Endothelial cell of hepatic sinusoid (primary cell): Measurements from ENCODE around the gene LYPD1.

ENCODE experiments used
- in situ Hi-C: cut with HindIII; loops from 2 replicates; pipeline ENCODE4 v1.10.0; 2017; ENCODE audit warnings: low sequenced_read_pairs

The LYPD1 gene

DNA sequence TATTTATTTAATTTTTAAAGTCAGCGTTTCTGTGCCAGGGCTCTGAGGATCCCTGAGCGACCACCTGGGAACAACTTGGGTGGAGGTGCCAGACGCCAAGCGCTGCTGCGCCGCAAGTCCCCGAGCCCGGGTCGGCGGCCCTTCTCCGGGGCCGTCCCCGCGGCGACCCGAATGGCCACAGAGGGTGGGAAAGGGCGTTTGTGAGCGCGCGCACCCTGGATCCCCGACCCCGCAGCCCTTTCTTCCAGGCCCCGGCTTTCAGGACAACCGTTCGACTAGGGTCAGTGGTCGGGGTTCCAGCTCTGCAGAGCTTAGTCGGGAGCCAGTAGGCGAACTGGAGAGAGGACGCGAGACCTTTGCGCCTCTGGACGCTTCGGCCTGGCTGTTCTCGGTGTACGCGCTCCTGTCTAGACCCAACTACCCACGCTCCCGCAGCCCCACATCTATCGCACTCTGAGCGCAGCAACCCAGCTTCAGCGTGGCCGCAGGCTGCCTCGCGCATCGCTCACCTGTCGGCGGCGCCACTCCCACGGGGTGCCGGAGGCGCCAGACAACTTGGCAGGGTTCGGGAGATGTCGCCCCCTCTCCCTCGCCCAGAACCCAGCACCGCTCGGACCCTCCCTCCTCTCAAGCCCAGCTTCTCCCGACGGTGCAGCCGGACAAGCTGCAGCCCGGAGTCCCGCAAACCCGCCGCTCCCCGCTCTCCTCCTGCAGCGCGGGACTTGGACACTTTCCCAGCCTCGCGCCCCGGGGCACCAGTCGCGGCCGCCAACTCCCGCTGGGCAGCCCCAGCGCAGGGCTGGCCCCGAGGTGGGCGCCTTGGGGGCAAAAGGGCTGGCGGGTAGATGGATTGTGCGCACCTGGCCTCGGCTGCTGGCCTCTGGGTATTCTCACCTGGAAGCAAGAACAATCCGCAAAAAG lies 758 bp downstream of the LYPD1 start:
- in situ Hi-C loops, result loop anchor here (25.0 kb wide), 1 partner anchor 1168 kb away; no protein-coding TSS in a partner anchor

GRCh38 chr2:132668189-132668823 lies 1.7 kb downstream of the LYPD1 start:
- in situ Hi-C loops, result loop anchor here (25.0 kb wide), 1 partner anchor 1169 kb away; no protein-coding TSS in a partner anchor

- in situ Hi-C loops, result loop anchor here (25.0 kb wide), 1 partner anchor 1170 kb away; no protein-coding TSS in a partner anchor
Measured at GRCh38 chr2:132667706-132668105, 2.3 kb downstream of the LYPD1 start.

DNA sequence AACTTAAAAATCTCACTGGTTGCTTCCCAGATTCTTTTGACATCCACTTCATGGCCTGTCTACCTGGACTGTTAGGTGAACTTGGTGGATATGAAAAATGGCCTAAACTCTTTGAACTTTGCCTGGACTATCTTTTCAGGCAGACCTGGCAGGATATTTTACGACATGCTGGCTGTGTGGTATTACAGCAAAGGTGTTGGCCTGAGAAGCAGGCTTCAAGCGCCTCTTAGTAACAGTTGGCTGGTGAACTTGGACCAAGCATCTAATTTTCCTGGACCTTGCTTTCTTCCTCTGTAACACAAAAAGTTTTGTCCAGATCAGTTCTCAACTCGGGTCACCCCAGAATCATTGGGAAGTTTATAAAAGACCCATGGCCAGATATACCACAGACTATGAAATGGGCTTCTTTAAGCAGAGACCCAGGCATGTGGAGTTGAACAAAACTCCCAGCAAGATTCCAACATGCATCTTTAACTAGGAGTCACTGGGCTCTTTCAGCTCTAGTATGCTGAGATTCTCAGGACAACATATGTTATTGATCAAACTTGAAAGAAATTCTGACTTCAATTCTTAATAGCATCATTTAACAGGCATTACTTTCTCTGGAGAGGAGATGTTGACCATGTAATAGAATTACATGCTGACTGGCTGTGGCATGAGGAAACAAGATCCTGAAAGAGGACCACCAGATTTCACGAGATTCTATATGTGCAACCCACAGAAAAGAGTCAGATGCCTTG lies 4.4 kb downstream of the LYPD1 start:
- in situ Hi-C loops, result loop anchor here (25.0 kb wide), 1 partner anchor 1172 kb away; no protein-coding TSS in a partner anchor

DNA sequence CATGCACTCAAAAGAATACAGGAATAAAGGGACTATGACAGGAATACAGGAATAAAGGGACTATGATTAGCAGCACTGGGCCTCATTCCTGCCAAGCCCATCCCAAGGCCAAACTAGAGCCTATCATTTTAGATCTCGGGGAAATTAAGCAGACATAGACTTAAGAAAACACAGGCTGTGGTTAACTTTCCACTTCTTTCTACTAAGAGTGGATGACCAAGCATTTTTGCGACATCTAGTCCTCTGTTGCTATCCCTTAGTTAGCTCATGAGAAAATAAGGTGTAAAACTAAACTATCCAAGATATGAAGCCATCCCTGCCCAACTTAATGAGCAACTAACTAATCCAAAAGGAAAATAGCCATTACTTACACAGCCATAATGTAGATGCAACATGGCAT lies 5.9 kb downstream of the LYPD1 start:
- in situ Hi-C loops, result loop anchor here (25.0 kb wide), 1 partner anchor 1173 kb away; no protein-coding TSS in a partner anchor

DNA sequence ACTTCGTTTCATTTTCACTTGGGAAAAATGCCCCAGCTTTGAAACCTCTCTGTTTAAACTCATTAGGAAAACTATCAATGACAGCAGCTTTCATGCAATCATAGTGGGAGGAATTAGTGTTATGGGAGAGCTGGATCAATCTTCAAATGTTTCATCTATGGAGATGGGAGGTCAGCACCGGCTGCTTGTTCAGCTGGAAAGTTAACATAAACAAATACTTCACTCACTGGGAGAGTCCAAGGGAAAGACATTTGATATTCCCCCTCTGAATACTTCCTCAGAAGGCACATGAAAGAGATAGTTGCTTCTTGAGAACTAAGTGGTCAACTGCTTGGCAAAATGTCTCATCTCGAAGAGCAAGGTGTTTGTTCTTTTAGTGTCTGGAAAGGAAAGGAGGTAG lies 7.3 kb downstream of the LYPD1 start:
- in situ Hi-C loops, result loop anchor here (25.0 kb wide), 1 partner anchor 1175 kb away; no protein-coding TSS in a partner anchor

DNA sequence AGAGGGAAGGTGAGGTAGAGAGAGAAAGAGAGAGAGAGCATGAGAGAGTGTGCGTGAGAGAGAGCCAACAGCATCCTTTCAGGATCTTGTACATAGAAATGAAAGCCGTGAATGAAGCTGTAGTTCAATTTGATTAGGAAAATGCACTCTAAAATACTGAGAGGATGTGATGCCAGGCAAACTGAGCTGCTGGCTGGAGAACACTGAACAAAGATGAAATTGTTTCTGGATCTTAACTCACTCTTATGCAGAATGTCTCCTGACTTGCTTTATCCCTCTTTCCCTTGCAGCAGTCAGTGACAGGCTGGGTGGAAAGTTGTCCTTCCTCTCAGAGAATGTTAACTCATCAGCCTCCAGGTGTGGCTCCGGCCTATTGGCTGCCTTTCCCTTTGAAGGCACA lies 10.7 kb downstream of the LYPD1 start:
- in situ Hi-C loops, result loop anchor here (25.0 kb wide), 1 partner anchor 1178 kb away; no protein-coding TSS in a partner anchor

DNA sequence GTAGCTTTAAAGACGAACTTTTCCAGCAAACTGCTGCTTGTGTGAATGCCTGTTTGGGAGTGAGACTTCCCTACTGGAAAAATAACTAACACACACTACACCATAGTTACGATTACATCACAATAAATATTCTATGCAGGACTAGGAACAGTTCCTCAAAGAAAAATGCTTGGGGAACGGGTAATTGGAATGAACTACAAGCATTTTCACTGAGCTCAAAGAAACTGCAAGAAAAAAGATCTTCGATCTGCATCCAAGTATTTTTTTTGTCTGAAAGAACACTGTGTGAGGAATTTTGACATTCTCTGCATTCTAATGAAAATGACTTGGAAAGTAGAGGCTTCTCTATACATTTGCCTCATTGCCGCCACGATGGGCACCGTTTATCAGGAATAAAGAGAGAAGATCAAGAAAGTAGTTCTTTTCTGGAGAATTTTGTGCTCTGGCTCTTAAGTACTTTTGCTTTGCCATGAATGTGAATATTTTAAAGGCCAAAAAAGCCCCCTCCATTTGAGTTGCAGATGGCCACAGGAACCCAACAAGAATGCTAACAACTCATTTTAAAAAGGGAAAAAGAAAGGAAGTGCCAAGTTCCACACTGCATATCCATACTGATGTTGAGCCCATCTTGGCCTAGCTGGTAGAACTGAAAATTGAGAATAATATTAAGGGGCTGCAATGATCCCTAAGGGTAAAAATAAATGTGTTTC lies 13.6 kb downstream of the LYPD1 start:
- in situ Hi-C loops, result loop anchor here (25.0 kb wide), 1 partner anchor 1181 kb away; no protein-coding TSS in a partner anchor

DNA sequence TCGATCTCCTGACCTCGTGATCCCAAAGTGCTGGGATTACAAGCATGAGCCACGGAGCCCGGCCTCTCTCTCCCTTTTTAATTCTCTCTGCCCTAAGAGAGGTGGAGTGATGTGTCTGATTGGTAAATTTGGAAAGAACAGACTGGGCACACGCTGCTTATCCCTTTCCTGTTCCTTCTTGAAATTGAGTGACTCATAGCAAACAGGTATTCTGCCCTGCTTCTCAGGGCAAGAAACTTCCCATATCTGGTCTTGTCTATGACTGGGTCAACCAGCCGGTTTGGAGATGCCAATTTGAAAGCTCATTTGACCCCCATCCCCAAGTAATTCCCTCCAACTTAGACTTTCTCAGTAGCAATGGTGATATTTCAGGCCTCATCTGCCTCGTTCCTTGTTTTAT lies 15.0 kb downstream of the LYPD1 start:
- in situ Hi-C loops, result loop anchor here (25.0 kb wide), 1 partner anchor 1182 kb away; no protein-coding TSS in a partner anchor

DNA sequence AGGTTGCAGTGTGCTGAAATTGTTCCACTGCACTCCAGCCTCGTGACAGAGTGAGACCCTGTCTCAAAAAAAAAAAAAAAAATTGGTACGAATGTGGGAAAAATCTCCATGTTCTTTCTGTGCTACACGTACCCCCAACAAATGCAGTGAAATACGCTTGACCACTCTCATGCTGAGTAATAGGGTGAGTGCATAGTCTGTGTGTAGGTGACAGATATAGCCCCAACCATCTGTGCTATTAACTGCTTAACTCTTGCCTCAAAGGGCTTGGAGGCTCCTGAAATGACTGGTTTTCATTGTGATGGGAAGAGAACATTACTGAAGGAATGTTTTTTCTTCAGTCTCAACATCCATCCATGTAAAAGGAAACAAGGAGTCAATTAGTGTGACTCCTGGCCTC lies 15.7 kb downstream of the LYPD1 start:
- in situ Hi-C loops, result loop anchor here (25.0 kb wide), 1 partner anchor 1183 kb away; no protein-coding TSS in a partner anchor

GRCh38 chr2:132652474-132652873 lies 17.5 kb downstream of the LYPD1 start:
- in situ Hi-C loops, result loop anchor here (25.0 kb wide), 1 partner anchor 1185 kb away; no protein-coding TSS in a partner anchor

- in situ Hi-C loops, result loop anchor here (25.0 kb wide), 1 partner anchor 1186 kb away; no protein-coding TSS in a partner anchor
Measured at GRCh38 chr2:132651115-132652045, 18.6 kb downstream of the LYPD1 start.

DNA sequence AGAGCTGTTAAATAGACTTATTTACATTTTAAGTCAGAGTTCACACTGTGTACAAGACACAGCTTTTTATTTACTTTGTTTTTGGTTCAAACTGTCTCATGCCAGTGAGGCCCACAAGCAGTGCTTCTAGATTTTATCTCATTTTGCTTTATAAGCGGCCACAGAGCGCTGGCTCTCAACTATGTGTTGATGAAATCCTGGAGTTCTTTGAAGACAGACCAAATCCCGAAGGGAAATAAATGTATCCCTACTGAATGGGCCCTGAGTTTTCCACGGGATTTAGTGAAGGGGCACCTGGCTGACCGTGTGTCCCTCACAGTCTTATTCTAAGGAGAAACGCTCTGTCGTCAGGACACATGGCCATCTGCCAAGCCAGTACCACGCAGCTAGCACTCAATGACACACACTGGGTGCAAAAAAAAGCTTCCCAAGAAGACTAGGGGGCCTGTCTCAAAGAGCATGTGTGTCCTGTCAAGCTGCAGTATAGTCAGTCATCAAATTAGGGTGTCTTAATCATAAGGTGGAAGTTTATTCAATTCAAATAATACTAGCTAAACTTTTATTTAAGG lies 23.4 kb downstream of the LYPD1 start:
- in situ Hi-C loops, result no loop called here

GRCh38 chr2:132645722-132646539 lies 24.1 kb downstream of the LYPD1 start:
- in situ Hi-C loops, result no loop called here

DNA sequence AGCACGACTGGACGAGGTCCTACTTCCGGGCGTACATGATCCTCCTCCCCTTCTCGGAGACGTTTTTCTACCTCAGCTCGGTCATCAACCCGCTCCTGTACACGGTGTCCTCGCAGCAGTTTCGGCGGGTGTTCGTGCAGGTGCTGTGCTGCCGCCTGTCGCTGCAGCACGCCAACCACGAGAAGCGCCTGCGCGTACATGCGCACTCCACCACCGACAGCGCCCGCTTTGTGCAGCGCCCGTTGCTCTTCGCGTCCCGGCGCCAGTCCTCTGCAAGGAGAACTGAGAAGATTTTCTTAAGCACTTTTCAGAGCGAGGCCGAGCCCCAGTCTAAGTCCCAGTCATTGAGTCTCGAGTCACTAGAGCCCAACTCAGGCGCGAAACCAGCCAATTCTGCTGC lies 24.8 kb downstream of the LYPD1 start:
- in situ Hi-C loops, result no loop called here

GRCh38 chr2:132642415-132642814 lies 27.6 kb downstream of the LYPD1 start:
- in situ Hi-C loops, result no loop called here

GRCh38 chr2:132641819-132642218 lies 28.2 kb downstream of the LYPD1 start:
- in situ Hi-C loops, result no loop called here

- in situ Hi-C loops, result no loop called here
Measured at GRCh38 chr2:132640116-132640515, 29.9 kb downstream of the LYPD1 start.
